Measurements from ENCODE around the gene CDH4. TPM values are rescaled to one million over a fixed set of nuclear protein-coding genes. Genes with fewer than 3 reads are reported as not detected.
"Not testable (repeated sequence)": the region's sequence is repeated elsewhere in the genome, so short reads cannot be mapped to it uniquely, and the experiment has no call there.

CDH4 gene
- total and polyA plus RNA-seq, 4 donors = 5.8 to 24.1 (median 17.1) TPM

DNA sequence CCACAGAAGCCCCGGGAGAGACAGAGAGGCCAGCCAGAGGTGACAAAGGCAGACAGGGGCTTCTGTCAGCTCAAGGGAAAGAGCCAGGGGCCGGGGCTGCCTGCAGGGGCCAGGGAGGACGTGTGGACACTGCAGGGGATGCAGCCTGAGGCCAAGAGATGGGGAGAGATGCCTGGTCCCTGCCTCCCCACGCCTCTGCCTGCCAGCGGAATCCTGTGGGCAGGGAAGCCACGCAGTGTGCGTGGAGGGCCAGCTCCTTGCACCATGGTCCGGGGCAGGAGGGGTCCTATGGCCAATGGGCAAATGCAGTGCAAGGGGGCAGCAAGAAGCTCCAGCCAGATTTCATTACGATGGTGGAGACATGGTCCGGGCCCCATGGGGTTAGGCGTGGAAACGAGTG is 224.9 kb downstream of the CDH4 start:
- no peaks in the 10 kb centered on the region for H3K4me1 ChIP-seq (ENCODE audit: control insufficient read depth, insufficient read depth, low read length)
- no peak overlapping the region for H3K27ac ChIP-seq (ENCODE audit: low read depth, low read length)
- WGBS (ENCODE audit: insufficient coverage) = 81% methylated on average over 12 of the region's 12 CpGs
- H3K4me3 ChIP-seq (ENCODE audit: low read depth, low read length) = no peak overlapping the region
- no peak for DNase-seq (ENCODE audit: low read depth in 4 of 6, low spot score in 6 of 6)
- H3K9me3 ChIP-seq (ENCODE audit: control insufficient read depth, insufficient read depth, low read length) = peaks cover 1% of the 10 kb centered on the region
- H3K36me3 ChIP-seq (ENCODE audit: control insufficient read depth, insufficient read depth, low read length) = no peaks in the 10 kb centered on the region
- no peaks in the 10 kb centered on the region for H3K27me3 ChIP-seq (ENCODE audit: control insufficient read depth, insufficient read depth, low read length)

GRCh38 chr20:61477451-61477861 is 225.4 kb downstream of the CDH4 start:
- no peaks in the 10 kb centered on the region for H3K27me3 ChIP-seq (ENCODE audit: control insufficient read depth, insufficient read depth, low read length)
- no peak for DNase-seq (ENCODE audit: low read depth in 4 of 6, low spot score in 6 of 6)
- 100% methylated on average over 4 of the region's 9 CpGs for WGBS (ENCODE audit: insufficient coverage)
- peaks cover 1% of the 10 kb centered on the region for H3K9me3 ChIP-seq (ENCODE audit: control insufficient read depth, insufficient read depth, low read length)
- H3K27ac ChIP-seq (ENCODE audit: low read depth, low read length) = no peak overlapping the region
- no peaks in the 10 kb centered on the region for H3K36me3 ChIP-seq (ENCODE audit: control insufficient read depth, insufficient read depth, low read length)
- no peaks in the 10 kb centered on the region for H3K4me1 ChIP-seq (ENCODE audit: control insufficient read depth, insufficient read depth, low read length)
- no peak overlapping the region for H3K4me3 ChIP-seq (ENCODE audit: low read depth, low read length)

GRCh38 chr20:61478094-61478493 is 226.0 kb downstream of the CDH4 start:
- H3K9me3 ChIP-seq (ENCODE audit: control insufficient read depth, insufficient read depth, low read length) = peaks cover 1% of the 10 kb centered on the region
- WGBS (ENCODE audit: insufficient coverage) = 83% methylated on average over 8 of the region's 9 CpGs
- no peak overlapping the region for H3K4me3 ChIP-seq (ENCODE audit: low read depth, low read length)
- no peak overlapping the region for H3K27ac ChIP-seq (ENCODE audit: low read depth, low read length)
- no peaks in the 10 kb centered on the region for H3K27me3 ChIP-seq (ENCODE audit: control insufficient read depth, insufficient read depth, low read length)
- DNase-seq (ENCODE audit: low read depth in 4 of 6, low spot score in 6 of 6) = no peak
- no peaks in the 10 kb centered on the region for H3K4me1 ChIP-seq (ENCODE audit: control insufficient read depth, insufficient read depth, low read length)
- H3K36me3 ChIP-seq (ENCODE audit: control insufficient read depth, insufficient read depth, low read length) = no peaks in the 10 kb centered on the region

GRCh38 chr20:61478611-61479305 is 226.7 kb downstream of the CDH4 start:
- WGBS (ENCODE audit: insufficient coverage) = 88% methylated on average over 4 of the region's 13 CpGs
- no peaks in the 10 kb centered on the region for H3K36me3 ChIP-seq (ENCODE audit: control insufficient read depth, insufficient read depth, low read length)
- no peaks in the 10 kb centered on the region for H3K27me3 ChIP-seq (ENCODE audit: control insufficient read depth, insufficient read depth, low read length)
- H3K4me3 ChIP-seq (ENCODE audit: low read depth, low read length) = no peak overlapping the region
- H3K9me3 ChIP-seq (ENCODE audit: control insufficient read depth, insufficient read depth, low read length) = peaks cover 1% of the 10 kb centered on the region
- no peak for DNase-seq (ENCODE audit: low read depth in 4 of 6, low spot score in 6 of 6)
- no peaks in the 10 kb centered on the region for H3K4me1 ChIP-seq (ENCODE audit: control insufficient read depth, insufficient read depth, low read length)
- H3K27ac ChIP-seq (ENCODE audit: low read depth, low read length) = no peak overlapping the region

- not testable (repeated sequence) for DNase-seq (ENCODE audit: low read depth in 4 of 6, low spot score in 6 of 6); H3K27me3 ChIP-seq (ENCODE audit: control insufficient read depth, insufficient read depth, low read length); H3K9me3 ChIP-seq (ENCODE audit: control insufficient read depth, insufficient read depth, low read length); H3K4me3 ChIP-seq (ENCODE audit: low read depth, low read length); H3K36me3 ChIP-seq (ENCODE audit: control insufficient read depth, insufficient read depth, low read length); H3K4me1 ChIP-seq (ENCODE audit: control insufficient read depth, insufficient read depth, low read length); H3K27ac ChIP-seq (ENCODE audit: low read depth, low read length)
- WGBS (ENCODE audit: insufficient coverage) = 100% methylated on average over 1 of the region's 4 CpGs
Measured at GRCh38 chr20:61479433-61479832, 227.4 kb downstream of the CDH4 start.

- H3K9me3 ChIP-seq (ENCODE audit: control insufficient read depth, insufficient read depth, low read length) = peaks cover 1% of the 10 kb centered on the region
- H3K4me3 ChIP-seq (ENCODE audit: low read depth, low read length) = no peak overlapping the region
- no peaks in the 10 kb centered on the region for H3K4me1 ChIP-seq (ENCODE audit: control insufficient read depth, insufficient read depth, low read length)
- no peaks in the 10 kb centered on the region for H3K36me3 ChIP-seq (ENCODE audit: control insufficient read depth, insufficient read depth, low read length)
- no peaks in the 10 kb centered on the region for H3K27me3 ChIP-seq (ENCODE audit: control insufficient read depth, insufficient read depth, low read length)
- no peak for DNase-seq (ENCODE audit: low read depth in 4 of 6, low spot score in 6 of 6)
- WGBS (ENCODE audit: insufficient coverage) = 94% methylated on average over 13 of the region's 16 CpGs
- H3K27ac ChIP-seq (ENCODE audit: low read depth, low read length) = no peak overlapping the region
Measured at GRCh38 chr20:61480158-61480825, 228.2 kb downstream of the CDH4 start.

GRCh38 chr20:61482056-61482887 is 230.2 kb downstream of the CDH4 start:
- peaks cover 1% of the 10 kb centered on the region for H3K9me3 ChIP-seq (ENCODE audit: control insufficient read depth, insufficient read depth, low read length)
- no peak overlapping the region for H3K4me3 ChIP-seq (ENCODE audit: low read depth, low read length)
- peak in 2 of 6 donors; percentile 5 to 42 for DNase-seq (ENCODE audit: low read depth in 4 of 6, low spot score in 6 of 6)
- H3K4me1 ChIP-seq (ENCODE audit: control insufficient read depth, insufficient read depth, low read length) = peaks cover 4% of the 10 kb centered on the region
- H3K27ac ChIP-seq (ENCODE audit: low read depth, low read length) = no peak overlapping the region
- H3K27me3 ChIP-seq (ENCODE audit: control insufficient read depth, insufficient read depth, low read length) = no peaks in the 10 kb centered on the region
- H3K36me3 ChIP-seq (ENCODE audit: control insufficient read depth, insufficient read depth, low read length) = no peaks in the 10 kb centered on the region
- WGBS (ENCODE audit: insufficient coverage) = 85% methylated on average over 12 of the region's 18 CpGs

DNA sequence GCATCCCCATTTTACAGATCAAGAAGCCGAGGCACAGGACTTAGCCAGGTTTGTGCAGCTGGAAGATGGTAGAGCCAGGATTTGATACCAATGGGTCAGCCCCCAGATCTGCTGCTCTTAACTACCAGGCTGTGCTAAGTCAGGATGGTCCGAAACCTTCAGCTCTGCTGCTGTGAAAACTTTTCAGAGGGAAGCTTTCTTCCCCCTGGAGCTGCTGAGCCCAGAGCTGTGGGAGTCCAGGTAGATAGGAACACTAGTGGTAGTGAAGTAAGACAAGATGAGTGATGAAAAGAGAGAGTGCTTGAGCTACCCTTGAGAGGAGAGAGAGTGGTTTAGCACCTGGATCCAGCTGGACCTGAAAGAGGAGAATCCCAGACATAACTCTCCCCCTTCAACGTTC is 230.8 kb downstream of the CDH4 start:
- Histone ChIP-seq H3K4me1 (ENCODE audit: control insufficient read depth, insufficient read depth, low read length) (peaks cover 4% of the 10 kb centered on the region), H3K4me3 (ENCODE audit: low read depth, low read length) (no peak overlapping the region), H3K9me3 (ENCODE audit: control insufficient read depth, insufficient read depth, low read length) (peaks cover 1% of the 10 kb centered on the region), H3K36me3 (ENCODE audit: control insufficient read depth, insufficient read depth, low read length) (no peaks in the 10 kb centered on the region), H3K27ac (ENCODE audit: low read depth, low read length) (no peak overlapping the region), H3K27me3 (ENCODE audit: control insufficient read depth, insufficient read depth, low read length) (no peaks in the 10 kb centered on the region)
- 79% methylated on average over 2 of the region's 3 CpGs for WGBS (ENCODE audit: insufficient coverage)
- DNase-seq (ENCODE audit: low read depth in 4 of 6, low spot score in 6 of 6) = no peak

DNA sequence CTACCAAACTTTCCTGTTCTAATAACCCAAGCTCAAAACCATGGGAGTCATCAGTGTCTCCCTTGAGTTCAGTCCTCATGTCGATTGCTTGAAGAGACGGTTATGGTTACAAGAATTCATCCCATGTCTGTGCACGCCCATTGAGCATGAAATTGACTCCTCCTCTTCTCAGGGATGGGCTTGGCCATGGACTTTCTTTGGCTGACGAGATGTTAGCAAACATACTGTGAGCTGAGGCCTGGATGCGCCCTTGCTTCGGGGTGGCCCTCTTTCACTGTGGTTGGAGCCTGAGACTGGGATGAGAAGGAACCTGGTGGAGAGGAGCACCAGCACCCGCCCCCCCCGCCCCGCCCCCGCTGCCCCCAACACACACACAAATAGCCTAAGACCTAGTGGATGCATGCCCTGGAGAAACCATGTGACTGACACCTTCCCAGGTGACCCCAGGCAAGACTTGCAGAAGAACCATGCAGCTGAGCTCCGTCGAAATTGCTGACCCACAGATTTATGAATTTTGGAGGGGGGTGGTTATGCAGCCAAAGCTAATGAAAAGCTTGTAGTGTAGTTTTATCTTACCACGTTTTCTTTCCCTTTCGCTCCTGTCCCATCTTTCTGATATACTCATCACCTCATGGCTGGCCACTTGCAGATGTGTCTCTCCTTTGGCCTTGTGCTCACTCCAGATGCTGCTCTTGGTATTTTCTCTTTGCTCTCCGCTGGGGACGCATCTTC is 231.4 kb downstream of the CDH4 start:
- no peak overlapping the region for H3K4me3 ChIP-seq (ENCODE audit: low read depth, low read length)
- H3K9me3 ChIP-seq (ENCODE audit: control insufficient read depth, insufficient read depth, low read length) = peaks cover 1% of the 10 kb centered on the region
- no peaks in the 10 kb centered on the region for H3K36me3 ChIP-seq (ENCODE audit: control insufficient read depth, insufficient read depth, low read length)
- H3K4me1 ChIP-seq (ENCODE audit: control insufficient read depth, insufficient read depth, low read length) = peaks cover 4% of the 10 kb centered on the region
- no peak overlapping the region for H3K27ac ChIP-seq (ENCODE audit: low read depth, low read length)
- DNase-seq (ENCODE audit: low read depth in 4 of 6, low spot score in 6 of 6) = no peak
- no peaks in the 10 kb centered on the region for H3K27me3 ChIP-seq (ENCODE audit: control insufficient read depth, insufficient read depth, low read length)
- WGBS (ENCODE audit: insufficient coverage) = over 99% methylated on average over 10 of the region's 16 CpGs
